ENCODE results near the gene DUSP15.
"Not testable (repeated sequence)": the region's sequence is repeated elsewhere in the genome, so short reads cannot be mapped to it uniquely, and the experiment has no call there.

The DUSP15 gene, protein sequence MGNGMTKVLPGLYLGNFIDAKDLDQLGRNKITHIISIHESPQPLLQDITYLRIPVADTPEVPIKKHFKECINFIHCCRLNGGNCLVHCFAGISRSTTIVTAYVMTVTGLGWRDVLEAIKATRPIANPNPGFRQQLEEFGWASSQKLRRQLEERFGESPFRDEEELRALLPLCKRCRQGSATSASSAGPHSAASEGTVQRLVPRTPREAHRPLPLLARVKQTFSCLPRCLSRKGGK

DNA sequence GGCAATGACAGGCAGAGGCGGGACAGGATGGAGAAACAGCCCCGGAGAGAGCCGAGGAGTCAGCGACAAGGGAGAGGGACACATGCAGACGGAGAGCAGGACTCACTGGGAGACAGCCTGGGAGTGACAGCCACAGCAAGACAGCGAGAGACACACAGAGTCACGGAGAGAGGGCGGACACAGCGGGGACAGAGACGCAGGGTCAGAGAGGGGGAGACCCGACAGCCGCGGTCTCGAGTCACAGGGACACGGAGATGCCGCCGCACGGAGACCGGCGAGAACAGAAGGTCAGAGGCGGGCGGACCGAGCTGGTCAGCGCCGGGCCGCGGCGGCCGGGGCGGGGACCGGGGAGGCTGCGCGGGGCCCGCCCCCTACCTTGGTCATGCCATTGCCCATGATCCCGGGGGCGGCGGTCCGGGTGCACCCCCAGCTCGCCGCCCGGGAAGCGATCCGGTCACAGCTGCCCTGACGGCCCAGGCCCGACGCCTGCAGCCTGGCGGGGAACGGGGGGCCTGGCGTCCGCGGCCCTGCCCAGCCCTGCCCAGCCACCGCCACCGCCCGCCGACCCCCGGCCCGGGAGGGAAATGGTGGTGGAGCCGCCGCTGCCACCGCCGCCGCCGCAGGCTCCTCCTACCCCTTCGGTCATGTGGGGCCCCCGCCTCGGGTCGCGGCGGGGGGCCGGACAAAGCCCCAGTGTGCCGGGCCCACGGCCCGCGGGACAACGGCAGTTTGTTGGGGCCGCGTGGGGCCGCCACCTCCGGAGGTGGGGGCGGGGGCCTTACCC lies at the start of gene DUSP15, which contains the start of gene TTLL9:
Gene DUSP15, minus strand, starts transcription at position 586 of the 784 bp plus-strand sequence. Its CDS starts 190 bp downstream, at position 396.
Gene TTLL9, plus strand, starts transcription at position 693 of the 784 bp plus-strand sequence. CDS start 493 bp downstream, outside the sequence.
- peak; percentile 84 for DNase-seq

DNA sequence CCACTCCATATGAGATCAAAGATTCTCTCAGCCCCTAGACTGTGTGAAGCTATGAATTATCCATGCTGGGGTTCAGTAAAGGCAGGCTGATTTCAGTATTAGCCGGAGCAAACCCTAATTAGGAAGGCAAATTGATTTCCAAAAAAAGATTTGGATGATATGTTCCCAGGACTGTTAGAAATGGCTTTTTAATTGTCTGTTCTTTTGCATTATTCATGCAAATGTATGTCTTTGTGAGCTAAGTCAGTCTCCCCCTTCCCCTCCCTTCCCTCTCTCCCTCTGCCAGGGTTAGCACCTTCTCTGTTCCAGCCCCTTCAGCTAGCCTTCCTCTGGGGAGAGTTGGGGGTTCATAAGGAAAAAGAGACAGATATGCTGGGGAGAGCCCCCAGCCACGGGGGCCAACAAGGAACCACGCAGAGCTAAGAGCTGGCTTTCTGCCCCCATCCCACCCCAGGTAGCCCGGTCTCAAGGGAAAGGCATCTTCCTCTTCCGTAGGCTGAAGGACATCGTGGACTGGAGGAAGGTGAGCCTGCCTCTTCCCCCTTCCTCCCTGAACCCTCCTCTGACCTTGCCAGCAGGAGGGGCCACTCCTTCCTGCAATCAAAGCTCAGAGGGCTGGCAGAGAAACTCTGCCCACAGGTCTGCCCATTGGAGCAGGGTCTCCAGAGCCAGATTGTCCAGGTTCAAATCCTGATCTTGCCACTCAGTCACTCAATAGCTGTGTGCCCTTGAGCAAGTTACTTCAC lies 49.3 kb upstream of the DUSP15 start:
- no peak for DNase-seq

DNA sequence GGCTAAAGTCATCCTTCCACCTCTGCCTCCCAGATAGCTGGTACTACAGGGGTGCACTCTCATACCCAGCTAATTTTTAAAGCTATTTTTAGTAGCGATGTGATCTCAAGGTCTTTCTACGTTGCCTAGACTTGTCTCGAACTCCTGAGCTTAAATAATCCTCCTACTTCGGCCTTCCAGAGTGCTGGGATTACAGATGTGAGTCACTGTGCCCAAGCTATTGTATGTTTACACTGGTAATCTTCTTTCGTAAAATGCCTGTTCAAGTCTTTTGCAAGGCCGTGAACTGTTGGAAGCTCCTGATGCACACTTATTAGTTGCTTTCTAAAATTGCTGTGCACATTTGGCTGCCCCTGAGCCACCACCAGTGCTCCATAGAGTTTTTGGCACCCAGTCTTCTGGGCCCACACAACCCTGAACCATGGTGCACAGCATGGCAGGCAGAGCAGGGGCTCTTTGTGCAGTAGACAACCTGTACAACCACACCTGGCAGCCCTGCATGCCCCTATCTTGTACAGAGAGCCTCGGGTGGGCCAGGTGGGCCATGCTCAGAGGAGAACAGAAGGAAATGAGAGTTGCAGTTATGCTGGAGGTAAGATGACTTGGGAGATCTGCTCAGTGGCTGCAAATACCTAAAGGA lies 48.3 kb upstream of the DUSP15 start:
- DNase-seq = no peak

DNA sequence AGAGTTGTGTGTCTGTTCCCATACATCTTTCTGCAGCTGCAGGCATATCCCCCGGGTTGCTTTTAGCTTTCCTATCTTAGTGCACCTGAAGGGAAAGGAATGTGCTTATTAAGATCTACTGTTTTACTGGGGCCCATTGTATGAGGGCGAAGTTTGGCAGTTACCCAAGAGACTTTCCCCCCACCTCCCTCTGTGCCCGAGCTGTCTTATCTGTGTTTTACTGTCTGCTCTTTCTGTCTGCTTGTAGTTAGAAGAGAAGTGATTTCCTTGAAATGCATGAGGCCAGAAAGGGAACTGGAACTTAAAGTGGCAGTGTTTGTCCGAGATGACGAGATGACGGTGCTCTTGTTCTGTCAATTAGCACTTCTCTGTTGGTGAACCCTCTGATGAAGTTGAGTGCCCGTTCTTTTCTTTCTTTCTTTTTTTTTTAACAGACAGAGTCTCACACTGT lies 47.7 kb upstream of the DUSP15 start:
- DNase-seq = not testable (repeated sequence)

DNA sequence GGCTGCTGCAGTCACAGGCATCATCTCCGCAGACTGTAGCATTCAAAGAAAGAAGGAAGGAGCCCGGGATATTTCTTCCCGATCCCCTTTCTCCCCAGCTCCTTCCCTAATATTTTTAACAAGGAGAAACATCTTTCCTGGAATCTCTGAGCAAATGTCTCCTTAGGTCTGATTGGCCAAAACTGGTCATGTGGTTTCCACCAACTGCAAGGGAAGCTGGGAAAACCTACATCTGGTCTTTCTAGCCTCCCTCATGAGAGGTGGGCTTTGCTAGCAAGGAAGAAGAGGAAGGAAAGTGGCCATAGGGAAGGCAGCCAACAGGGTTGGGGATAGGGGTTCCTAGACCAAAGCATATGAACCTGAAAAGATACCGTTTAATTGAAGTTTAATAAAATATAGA lies 46.4 kb upstream of the DUSP15 start:
- DNase-seq = no peak

DNA sequence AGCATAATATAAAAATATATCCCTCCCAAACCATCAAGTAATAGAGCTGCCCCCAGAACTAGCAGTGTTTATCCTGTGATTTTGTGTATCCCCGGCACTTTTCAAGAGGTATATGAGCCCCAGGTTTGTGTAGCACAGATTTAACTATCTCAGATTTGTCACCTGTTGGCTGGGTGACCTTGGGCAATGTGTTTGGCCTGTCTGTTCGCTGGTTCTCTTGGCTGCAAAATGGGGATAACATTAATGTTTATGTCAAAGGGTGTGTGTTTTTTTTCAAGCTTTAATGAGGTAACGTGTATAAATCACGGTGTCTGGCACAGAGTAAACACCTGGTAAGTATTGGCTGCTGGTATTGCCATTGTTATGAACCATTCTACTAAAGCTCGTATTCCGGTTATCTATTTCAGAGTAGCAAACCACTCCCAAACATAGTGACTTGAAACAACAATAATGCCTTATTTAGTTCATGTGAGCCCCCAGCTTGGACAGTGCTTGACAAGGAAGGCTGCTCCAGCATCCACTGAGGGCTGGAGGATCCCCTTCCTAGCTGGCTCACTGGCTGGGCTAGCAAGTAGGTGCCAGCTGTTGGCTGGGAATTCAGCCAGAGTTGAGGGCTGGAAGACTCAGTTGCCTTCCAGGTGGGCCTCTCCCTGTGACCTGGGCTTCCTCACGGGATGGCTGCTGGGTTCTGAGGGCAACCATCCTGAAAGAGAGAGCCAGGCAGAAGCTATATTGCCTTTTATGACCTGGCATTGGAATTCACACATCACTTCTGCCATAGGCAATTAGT lies 45.4 kb upstream of the DUSP15 start:
- no peak for DNase-seq

DNA sequence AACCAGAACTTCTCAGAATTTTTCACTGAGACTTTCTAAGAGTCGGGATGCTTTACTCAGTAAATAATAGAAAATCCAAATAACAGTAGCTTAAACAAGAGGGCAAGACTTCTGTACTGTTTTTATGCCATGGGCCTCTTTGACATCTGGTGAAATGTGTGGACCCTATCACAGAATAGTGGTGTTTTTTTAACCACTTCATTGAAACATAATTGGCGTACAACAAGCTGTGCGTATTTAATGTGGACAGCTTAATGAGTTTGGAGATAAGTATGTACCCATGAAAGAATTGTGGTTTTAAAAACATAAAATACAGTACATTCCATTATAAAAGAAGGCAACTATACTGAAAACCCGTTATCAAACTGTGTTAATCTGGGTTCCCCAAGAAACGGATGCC lies 43.8 kb upstream of the DUSP15 start:
- no peak for DNase-seq

DNA sequence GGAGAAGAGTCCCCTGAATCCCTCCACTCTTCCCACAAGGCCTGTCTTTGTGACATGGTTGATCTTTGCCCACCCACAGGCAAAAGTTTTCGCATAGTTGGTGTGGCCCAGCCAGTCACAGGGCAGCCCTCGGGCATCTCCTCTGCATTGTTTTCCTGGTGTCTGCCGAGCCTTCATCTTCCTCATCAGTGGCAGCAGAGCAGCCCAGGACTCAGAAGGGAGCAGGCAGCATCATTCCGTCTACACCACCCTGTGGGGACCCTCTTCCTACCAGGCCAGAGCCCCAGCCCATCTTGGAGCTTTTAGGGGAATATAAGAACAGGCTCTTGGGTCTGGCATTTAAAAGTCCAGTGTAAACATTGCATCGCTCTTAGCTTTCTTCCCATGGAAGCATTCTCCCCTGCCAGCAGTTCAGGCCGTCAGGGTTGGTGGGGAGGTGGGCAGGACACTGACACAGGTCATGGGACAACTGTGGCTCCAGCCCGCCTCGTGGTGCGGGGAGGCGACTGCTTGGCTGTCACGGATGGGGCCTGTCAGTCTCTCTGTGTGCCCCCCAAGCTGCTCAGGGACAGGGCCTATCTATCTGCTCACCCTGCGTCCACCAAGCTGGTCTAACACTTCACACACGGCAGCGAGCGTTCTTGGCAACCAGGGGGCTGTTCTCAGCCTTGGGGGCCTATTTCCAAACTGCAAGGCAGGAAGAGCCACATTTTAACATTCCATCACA lies 43.3 kb upstream of the DUSP15 start:
- no peak for DNase-seq

DNA sequence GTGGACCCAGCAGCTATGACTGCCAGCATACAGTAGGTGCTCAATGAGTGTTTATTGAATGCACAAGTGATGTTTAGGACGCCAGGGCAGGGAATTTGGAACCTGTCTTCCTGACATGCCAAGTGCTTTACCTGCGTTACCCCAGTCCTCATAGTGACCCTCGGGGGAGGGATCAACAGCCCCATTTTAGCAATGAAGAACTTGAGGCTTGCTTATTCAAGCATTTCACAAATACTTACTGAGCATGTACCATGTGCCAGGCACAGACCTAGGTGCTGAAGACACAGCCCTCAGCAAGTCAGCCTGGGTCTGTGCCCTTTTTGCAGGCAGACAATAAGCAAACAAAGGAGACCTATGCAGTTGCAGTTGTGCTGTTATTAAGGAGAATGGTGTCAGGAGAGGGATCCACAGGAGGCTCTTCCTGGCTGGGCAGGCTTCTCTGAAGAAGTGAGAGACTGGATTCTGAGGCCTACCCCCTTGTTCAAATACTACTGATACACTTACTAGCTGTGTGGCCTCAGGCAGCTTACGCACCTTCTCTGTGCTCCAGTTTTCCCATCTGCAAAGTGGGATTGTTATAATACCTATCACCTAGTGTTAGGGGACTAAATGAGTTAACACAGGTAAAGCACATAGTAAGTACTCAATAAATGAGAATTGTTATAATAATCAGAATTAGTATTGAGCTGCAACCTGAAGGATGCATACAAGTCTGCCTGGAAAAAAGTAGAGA lies 39.9 kb upstream of the DUSP15 start:
- DNase-seq = no peak

DNA sequence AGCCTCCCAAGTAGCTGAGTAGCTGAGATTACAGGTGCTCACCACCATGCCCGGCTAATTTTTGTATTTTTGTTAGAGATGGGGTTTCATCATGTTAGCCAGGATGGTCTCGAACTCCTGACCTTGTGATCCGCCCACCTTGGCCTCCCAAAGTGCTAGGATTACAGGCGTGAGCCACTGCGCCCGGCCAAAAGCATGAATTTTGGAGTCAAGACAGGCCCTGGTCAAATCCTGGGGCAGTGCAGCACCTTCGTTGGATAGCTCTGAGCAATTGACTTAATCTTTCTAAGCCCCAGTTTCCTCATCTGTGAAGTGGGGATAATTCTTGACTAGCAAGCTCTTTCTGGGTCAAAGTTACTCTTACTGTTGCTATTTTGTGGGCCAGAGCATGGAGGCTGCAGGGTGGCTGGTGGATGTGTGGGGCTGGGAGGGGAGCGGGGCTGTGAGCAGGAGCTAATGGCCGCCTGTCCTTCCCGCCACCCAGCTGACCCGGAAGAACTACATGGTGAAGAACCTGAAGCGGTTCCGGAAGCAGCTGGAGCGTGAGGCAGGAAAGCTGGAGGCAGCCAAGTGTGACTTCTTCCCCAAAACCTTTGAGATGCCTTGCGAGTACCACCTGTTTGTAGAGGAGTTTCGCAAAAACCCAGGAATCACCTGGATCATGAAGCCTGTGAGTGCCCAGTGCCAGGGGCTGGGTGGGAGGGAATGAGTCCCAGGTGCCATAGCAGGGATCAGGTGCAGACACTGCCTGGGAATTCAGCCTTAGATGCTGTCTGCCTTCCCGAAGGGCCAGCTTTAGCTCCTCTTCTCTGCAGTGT lies 39.1 kb upstream of the DUSP15 start:
- DNase-seq = no peak

DNA sequence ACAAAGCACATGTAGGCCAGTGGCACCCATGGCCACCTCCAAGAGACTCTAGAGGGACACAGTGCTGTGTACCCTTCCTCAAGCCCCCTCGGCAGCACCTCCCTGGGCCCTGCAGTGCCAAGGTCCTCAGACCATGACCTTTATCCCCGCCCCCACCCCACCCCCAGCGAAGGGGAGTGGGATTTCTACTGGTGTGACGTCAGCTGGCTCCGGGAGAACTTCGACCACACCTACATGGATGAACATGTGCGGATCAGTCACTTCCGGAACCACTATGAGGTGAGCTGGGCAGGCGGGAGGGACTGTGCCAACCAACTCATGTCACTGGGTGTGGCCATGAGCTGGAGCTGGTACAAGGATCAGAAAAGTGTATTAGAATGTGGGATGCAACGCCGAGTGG lies 38.1 kb upstream of the DUSP15 start:
- no peak for DNase-seq

DNA sequence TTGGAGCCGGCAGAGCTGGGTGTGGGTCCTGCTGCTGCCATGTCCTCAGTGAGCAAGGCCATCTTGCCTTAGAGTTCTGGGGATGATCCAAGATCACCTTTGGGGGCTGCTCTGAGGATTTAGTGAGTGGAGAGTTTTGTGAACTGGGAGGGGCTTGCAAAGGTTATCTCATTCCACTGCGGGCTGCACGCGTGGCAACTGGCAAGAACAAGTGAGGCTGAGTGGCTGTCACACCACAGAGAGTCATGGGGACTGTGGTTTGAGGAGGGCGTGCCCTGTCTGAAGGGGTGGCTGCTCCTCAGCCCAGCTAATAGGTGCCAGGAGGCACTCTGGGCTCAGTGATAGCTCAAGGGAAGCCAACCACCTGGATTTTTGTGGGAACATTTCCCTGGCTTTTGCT lies 37.7 kb upstream of the DUSP15 start:
- no peak for DNase-seq

DNA sequence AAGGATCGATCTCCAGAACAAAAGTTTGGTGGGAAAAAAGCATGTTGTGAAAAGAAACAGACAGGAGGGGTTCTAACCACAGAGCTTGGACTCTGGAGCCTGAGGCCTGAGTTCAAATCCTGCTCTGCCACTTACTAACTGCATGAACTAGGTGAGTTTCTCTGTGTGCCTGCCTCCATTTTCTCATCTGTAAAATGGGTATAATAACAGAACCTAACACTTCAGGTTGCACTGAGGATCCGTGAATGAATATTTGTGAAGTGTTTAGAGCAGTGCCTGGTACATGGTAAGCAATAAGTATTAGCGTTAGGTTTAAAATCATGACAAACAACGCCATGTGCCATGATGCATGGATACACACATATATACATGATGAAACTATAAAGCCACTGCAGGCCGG lies 36.7 kb upstream of the DUSP15 start:
- no peak for DNase-seq

DNA sequence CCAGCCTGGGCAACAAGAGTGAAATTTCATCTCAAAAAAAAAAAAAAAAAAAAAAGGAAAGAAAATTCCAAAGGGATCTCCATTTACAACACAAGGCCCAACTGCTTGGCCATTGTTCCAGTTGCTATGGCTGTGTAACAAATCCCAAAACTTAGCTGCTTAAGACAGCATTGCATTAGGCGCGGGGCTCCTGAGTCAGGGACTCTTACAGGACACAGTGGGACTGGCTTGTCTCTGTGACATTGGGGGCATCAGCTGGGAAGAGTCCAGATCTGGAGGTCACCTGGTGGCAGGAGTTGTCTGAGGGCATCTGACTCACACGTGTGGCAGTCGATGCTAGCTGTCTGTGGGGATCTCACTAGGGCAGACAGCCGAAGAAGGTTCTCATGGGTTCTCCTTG lies 35.7 kb upstream of the DUSP15 start:
- no peak for DNase-seq

DNA sequence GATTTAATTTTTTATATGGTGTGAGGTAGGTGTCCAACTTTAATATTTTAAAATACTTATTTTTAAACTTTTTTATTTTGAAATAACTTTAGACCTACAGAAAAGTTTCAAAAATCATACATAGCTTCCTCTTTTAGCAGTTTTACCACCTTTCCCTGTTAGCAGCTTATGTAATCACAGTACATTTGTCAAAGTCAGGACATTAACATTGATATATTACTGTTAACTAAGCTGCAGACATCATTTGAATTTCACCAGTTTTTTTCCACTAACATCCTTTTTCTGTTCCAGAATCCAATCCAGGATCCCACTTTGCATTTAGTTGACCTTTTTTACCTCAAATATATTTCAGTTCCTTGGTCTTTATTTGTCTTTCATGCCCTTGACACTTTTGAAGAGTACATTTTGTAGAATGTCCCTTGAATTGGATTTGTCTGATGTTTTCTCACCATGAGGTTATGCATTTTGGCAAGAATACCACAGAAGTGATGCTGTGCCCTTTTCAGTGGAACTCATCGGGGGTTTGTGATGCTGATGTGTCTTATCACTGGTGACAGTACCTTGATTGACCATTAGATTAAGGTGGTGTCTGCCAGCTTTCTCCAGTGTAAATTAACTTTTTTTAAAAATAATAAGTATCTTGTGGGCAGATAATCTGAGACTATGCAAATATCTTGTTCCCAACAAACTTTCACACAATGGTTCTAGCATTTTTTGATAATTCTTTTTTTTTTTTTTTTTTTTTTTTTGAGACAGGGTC lies 33.5 kb upstream of the DUSP15 start:
- DNase-seq = no peak

DNA sequence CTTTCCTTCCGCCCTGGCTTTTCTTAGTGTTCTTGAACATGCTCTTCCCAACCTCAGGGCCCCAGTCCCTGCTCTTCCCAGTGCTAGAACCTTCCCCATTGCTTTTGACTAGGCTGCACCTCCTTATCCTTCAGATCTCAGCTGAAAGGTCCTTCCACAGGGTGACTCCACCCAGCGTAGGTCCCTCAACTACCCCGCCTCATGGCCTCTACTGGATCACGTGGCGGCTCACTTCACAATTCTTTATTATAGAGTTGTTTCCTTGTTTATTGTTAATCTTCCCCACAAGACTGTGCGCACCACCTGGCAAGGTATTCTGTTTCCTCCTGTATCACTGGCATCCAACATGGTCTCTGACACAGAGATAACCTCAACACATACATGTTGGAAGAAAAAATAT lies 31.3 kb upstream of the DUSP15 start:
- DNase-seq = no peak

DNA sequence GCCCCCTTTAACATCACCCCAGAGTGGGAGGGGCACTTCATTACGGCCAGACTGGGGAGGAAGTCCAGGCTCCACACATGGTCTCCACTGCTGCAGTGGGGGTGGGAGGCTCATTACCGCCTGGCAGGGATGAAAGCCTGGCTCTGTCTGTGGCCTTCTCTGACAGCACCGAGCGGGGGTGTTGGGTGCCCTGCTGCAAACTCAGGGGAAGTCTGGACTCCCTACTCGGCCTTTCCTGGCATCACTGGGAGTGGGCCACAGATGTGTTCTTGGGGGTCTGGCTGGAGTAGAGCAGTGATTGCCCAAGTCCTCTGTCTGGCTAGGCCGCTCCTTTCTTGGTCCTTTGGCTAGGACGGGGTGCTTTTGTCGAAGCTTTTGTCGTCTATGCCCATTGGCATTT lies 27.2 kb upstream of the DUSP15 start:
- no peak for DNase-seq

DNA sequence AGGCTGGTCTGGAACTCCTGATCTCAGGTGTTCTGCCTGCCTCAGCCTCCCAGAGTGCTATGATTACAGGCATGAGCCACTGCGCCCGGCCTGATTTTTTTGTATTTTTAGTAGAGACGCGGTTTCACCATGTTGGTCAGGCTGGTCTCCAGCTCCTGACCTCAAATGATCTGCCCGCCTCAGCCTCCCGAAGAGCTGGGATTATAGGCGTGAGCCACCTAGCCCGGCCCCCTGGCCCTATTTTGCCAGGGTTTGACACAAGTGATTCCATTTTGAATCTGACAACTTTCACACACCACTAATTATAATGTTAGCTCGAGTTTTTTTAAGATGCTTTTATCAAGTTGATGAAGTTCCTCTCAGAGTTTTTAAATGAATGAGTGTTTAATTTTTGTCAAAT lies 25.7 kb upstream of the DUSP15 start:
- no peak for DNase-seq
